Epidermal melanocyte (primary cell): ENCODE data around the gene SPAG9.

ENCODE experiments used
- DNase-seq: peaks from one replicate; pipeline ENCODE4 v3.0.0; 2011; ENCODE audit warnings: low spot score; ENCODE audit not compliant: insufficient read length

Gene SPAG9, protein sequence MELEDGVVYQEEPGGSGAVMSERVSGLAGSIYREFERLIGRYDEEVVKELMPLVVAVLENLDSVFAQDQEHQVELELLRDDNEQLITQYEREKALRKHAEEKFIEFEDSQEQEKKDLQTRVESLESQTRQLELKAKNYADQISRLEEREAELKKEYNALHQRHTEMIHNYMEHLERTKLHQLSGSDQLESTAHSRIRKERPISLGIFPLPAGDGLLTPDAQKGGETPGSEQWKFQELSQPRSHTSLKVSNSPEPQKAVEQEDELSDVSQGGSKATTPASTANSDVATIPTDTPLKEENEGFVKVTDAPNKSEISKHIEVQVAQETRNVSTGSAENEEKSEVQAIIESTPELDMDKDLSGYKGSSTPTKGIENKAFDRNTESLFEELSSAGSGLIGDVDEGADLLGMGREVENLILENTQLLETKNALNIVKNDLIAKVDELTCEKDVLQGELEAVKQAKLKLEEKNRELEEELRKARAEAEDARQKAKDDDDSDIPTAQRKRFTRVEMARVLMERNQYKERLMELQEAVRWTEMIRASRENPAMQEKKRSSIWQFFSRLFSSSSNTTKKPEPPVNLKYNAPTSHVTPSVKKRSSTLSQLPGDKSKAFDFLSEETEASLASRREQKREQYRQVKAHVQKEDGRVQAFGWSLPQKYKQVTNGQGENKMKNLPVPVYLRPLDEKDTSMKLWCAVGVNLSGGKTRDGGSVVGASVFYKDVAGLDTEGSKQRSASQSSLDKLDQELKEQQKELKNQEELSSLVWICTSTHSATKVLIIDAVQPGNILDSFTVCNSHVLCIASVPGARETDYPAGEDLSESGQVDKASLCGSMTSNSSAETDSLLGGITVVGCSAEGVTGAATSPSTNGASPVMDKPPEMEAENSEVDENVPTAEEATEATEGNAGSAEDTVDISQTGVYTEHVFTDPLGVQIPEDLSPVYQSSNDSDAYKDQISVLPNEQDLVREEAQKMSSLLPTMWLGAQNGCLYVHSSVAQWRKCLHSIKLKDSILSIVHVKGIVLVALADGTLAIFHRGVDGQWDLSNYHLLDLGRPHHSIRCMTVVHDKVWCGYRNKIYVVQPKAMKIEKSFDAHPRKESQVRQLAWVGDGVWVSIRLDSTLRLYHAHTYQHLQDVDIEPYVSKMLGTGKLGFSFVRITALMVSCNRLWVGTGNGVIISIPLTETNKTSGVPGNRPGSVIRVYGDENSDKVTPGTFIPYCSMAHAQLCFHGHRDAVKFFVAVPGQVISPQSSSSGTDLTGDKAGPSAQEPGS (N-terminal part only)

DNA sequence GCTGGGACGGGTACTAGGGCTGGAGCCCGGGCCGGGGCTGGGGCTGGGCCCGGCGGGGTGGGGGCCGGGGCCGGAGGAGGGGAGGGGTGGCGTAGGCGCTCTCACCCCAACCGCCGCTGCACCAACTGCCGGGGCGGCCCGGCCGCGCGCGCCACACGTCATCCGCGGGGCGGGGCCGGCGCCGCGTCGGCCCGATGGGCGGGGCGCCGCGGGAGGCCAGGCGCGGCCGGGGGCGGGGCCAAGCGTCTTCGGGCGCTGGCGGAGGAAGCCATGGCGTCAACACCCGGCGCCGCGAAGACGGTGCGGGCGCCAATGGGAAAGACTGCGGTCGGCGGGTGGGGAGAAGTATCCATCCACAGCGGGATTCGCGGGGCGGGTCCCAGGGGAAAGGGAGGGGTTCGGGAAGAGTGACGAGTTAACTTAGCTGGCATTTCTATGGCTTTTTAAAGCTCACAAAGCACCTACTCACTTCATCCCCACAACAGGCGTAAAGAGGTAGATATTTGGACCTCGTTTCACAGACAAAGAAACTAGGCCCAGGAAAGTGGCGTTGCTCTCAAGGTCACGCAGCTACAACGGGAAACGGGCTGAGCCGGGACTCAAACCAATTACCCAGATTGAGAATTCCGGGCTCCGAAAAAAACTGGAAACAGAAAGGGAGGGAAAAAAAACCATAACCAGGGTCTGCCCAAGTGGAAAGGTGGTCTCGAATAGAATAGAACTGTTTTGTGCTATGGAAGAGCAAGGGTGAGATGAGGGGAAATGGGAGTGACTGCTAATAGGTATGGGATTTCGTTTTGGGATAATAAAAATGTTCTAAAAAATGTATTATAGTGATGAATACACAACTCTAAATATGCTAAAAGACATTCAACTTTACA, at the start of gene SPAG9:
Gene SPAG9 (minus strand): TSS at position 130 of the 881 bp plus-strand sequence. CDS start 212 bp downstream, outside the sequence.
- DNase-seq = peak; percentile 94

DNA sequence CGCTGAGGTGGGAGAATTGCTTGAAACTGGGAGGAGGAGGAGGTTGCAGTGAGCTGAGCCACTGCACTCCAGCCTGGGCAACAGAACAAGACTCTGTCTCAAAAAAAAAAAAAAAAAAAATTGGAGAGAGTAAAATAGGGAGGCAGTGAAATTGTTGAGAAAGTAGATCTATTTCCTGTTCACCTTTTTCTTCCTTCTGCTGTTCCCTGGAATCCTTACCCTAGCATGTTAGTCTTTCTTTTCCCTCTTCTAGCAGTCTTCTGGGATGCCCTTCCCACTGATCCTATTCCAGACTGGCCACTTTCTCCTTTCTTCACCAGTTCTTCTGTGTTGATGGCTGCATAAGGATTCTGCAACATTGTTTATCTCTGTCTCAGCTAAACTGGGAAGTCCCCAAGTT, 48.7 kb upstream of the SPAG9 start:
- DNase-seq = no peak

DNA sequence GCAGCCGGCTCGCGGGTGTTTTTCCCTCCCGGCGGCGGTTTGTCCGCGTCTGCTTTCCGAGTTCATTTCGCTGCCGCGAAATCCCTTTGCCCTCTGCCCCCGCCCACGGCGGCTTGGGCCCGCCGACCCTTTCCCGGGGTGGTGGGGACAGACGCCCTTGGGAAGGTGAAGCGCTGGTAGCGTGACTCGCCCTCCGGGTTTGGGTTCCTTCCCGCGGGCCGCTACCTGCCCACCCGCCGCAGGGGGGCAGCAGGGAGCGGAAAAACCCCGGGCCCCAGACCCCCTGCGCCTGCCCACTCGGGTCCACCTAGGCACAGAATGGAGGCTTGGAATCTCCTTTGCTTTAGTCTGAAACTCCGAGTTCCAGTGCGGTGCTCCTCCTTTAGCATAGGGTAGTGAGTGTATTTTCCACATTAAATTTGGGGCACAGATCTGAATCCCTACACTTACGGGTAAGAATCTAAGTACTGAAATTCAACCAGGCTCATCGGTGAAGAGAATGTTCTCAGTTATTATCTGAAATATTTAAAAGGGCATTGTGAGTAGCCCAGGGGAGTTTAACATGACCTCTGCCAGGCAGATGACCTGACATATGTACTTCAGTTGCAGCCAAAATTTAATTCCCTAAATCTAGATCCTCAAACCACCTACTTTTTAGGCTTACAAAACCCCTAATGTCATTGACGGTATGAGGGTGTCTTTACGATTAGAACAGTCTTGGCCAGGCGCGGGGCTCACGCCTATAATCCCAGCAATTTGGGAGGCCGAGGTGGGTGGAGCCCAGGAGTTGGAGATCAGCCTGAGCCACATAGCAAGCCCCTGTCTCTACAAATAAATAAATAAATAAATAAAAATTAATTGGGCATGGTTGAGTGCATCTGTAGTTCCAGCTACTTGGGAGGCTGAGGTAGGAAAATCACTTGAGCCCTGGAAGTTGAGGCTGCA, 46.6 kb upstream of the SPAG9 start:
- DNase-seq = peak; percentile 58

DNA sequence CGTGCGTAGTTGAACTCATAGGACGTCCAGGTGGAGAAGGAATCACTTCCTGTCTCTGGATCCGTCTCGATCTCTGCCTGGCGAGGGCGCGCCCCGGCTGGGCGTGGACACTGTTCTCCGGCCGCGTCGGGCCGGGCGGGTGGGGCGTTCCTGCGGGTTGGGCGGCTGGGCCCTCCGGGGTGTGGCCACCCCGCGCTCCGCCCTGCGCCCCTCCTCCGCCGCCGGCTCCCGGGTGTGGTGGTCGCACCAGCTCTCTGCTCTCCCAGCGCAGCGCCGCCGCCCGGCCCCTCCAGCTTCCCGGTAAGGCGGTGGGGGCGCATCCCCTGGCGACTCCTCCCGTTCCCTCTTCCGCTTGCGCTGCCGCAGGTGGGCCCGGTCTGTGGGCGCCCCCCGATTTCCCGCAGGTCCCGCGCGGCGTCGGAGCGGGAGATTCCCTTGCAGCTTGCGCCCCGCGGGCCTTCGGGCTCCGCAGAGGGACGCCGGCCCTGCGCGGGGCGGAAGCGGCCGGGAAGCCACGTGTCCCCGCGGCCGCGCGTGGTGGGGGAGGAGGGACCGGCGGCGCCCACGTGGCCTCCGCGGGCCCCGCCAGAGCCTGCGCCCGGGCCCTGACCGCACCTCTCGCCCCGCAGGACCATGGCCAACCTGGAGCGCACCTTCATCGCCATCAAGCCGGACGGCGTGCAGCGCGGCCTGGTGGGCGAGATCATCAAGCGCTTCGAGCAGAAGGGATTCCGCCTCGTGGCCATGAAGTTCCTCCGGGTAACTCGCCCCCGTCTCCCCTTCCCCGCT, 45.7 kb upstream of the SPAG9 start, which contains the start of gene NME2:
Gene NME2 (plus strand): TSS at position 214 of the 789 bp plus-strand sequence. CDS start 420 bp downstream, at position 634.
- peak; percentile 91 for DNase-seq

DNA sequence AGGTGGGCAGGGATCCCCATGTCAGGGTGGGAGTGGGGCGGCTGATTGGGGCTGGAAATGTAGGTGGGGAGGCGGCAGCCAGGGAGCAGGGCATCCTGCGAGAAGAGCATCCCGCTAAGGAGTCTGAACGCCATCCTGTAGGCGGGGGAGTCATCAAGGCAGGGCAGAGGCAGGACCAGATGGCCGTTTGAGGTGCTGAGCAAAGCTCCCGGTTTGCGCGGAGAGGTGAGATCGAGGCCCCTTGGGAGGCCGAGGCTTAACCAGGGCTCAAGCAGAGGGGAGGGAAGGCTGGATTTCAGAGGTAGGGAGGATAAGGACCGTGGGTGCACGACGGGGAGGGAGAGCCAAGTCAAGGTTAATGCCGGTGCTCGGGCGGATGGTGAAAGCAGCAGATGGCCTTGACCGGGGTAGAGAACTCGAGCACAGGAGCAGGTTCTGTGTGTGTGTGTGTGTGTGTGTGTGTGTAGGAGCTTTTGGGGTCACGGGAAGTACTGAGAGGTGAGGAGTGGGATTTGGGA, 45.1 kb upstream of the SPAG9 start:
- no peak for DNase-seq

DNA sequence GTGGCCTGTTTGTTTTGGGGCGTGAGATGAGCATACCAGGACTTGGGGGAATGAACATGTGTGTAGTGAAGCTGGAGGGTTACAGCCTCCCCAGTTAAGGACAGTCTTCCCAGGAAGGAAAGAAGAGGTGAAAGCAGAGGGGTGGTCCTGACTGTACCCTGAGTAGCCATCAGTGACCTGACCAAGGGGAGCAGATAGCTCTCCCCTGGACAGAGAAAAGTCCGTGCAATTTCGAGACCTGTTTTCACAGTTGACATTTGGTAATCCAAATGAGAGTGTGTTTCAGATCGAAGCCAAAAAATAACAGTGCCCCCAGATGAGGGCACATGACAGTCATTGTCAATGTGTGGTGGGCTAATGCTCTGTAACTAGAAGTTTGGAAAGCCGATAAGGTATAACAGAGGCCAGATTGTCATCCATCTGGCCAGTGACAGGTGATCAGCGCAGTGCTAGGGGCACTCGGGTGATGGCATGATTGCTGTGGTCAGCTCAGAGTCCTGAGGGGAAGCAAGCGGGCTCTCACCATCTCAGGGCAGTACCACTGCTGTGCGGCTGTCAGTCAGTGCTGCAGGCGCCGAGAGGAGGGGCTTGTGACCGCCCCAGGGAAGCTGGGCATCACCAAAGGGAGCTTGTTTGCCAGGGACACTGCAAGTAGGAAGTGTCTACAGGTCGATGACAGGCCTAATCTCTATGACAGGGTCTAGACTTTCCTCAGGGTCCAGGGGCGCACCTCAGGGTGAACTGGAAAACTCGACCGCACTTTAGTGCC, 44.4 kb upstream of the SPAG9 start:
- no peak for DNase-seq

DNA sequence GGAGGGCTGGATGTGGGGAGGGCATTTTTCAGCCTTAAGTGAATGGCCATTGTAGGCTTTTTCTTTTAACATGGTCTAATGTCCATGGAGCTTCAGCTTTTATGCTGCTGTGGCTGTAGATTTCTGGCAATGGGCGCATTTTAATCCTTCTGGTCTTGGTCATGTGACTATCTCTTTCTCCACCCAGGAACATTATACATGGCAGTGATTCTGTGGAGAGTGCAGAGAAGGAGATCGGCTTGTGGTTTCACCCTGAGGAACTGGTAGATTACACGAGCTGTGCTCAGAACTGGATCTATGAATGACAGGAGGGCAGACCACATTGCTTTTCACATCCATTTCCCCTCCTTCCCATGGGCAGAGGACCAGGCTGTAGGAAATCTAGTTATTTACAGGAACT, 40.9 kb upstream of the SPAG9 start:
- no peak for DNase-seq

DNA sequence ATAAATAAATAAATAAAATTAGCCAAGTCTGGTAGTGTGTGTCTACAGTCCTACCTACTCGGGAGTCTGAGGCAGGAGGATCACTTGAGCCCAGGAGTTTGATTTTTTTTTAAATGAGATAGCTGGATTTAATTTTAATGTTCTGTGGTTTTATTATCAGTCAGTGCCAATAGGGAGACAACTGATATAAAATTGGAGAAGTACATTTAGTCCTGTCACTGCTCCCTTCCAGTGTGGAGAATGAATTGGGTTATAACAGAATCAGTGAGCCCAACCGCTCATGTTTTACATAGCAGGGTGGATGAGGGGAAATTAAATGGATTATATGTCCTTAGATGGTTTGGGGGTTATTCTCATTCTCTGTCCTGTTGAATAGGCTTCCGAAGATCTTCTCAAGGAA, 38.9 kb upstream of the SPAG9 start:
- DNase-seq = no peak

DNA sequence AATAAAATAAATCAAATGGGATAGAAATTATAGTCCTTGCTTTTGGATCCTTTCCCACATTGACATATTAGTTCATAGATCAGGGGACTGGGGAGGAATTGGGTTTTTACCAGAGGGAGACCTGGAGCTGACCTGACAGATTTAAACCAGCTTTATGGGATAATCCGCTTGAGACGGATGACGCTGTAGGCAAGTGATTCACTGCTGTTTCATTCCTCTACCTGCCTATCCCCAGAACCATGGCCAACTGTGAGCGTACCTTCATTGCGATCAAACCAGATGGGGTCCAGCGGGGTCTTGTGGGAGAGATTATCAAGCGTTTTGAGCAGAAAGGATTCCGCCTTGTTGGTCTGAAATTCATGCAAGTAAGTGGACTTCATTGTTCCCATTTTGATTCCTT, 34.7 kb upstream of the SPAG9 start:
- no peak for DNase-seq

DNA sequence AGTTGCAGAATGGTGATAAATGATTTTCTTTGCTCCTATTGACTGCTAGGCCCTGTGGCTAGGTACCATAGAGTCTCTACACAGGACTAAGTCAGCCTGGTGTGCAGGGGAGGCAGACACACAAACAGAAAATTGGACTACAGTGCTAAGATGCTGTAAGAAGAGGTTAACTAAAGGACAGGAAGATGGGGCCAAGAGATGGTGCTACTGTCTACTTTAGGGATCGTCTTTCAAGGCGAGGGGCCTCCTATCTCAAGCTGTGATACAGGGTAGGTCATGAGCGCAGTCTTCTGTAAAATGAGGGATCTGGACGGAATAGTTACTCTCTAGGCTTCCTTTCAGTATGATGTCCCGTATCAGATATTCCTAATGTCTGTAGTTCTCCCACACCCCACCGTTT, 33.5 kb upstream of the SPAG9 start:
- DNase-seq = no peak

DNA sequence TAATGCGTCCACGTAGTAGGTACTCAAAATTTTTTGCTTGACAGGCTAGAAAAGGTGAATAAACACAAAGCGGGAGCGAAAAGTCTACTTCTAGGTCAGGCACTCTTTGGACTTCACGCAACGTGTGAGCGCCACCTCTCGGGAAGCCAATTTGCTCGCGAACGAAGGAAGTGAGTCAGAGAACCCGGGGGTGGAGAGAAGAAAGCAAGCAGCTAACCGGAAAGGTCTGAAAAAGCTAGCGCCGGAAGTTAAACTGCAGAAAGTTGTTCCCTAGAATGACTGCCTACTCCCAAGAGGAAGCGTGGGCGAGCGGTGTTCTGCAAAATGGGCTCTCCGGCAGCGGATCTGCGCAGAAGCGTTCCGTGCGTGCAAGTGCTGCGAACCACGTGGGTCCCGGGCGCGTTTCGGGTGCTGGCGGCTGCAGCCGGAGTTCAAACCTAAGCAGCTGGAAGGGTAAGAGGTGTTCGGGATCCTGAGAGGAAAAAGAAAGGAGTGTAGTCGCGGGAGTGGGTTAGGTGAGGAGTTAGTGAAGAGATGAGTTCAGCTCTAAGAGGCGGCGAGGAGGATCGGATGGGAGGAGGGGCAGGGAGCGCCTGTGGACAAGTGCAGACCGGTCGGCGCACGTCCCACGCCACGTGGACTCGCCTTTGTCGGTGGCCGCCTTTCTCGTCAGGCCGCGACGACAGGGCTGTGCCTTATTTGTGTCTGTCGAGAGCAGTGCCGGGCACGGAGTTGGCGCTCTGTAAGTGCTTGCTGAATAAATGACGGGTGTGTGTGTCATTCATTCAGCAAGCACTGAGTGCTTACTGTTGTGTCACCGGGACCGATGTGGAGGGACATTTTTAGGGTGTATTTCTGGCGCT, 32.8 kb upstream of the SPAG9 start, which contains the start of gene NME1:
Gene NME1 (plus strand): TSS at position 350 of the 863 bp plus-strand sequence. CDS start 2,096 bp downstream, outside the sequence.
- DNase-seq = peak; percentile 95

DNA sequence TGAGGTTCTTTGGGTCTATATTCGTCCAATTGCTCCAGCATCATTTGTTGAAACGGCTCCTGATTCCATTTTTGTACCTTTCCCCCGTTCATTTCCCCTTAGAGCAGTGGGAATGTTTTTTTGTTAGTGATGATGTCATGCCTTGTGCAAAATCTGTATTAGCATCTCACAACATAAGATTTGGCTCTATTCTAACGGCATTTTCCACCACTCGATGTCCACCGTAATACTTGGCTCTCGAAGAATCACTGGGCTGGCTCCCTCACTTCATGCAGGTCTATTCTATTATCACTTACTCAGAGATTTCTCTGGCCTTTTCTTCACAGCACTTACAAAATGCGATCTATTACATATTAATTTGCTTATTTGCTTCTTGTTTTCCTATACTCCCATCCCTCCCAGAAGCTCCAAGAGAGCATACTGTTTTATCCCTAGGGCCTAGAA, 32.1 kb upstream of the SPAG9 start:
- DNase-seq = no peak

DNA sequence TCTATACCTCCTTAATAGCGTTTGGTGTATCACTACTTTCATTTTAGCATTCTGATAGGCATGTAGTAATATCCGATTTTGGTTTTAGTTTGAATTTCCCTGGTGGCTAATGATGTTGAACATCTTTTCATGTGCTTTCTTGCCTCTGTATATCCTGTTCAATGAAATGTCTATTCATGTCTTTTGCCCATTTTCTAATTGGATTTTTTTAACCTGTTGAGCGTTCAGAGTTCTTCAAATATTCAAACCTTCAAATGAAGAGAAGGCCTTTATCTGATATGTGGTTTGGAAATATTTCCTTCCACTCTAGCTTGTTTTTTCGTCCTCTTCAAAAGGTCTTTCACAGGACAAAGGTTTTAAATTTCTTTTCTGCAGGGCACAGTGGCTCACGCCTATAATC, 30.3 kb upstream of the SPAG9 start:
- DNase-seq = no peak

DNA sequence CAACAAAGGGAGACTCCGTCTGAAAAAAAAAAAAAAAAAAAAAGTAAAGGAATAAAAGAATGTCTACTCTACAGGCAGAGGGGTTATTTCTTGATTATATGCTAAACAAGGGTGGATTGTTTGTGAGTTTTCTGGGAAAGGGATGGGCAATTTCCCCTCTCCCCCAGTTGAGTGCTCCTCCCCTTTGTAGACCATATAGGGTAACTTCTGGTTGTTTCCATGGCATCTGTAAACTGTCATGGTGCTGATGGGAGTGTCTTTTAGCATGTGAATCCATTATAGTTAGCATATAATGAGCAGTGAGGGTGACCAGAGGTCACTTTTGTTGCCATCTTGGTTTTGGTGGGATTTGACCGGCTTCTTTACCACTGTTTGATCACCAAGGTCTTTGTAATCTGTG, 28.5 kb upstream of the SPAG9 start:
- DNase-seq = no peak

DNA sequence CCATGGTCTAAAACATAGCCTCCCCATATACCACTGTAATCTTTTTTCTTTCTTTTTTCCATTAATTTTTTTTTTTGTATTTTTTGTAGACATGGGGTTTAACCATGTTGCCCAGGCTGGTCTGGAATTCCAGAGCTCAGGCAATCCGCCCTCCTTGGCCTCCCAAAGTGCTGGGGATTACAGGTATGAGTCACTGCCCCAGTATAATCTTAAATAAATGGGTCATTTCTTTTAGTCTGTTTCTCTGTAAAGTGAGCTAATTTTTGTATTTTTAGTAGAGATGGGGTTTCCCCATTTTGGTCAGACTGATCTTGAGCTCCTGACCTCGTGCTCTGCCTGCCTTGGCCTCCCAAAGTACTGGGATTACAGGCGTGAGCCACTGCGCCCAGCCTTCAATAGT, 27.0 kb upstream of the SPAG9 start:
- DNase-seq = no peak

DNA sequence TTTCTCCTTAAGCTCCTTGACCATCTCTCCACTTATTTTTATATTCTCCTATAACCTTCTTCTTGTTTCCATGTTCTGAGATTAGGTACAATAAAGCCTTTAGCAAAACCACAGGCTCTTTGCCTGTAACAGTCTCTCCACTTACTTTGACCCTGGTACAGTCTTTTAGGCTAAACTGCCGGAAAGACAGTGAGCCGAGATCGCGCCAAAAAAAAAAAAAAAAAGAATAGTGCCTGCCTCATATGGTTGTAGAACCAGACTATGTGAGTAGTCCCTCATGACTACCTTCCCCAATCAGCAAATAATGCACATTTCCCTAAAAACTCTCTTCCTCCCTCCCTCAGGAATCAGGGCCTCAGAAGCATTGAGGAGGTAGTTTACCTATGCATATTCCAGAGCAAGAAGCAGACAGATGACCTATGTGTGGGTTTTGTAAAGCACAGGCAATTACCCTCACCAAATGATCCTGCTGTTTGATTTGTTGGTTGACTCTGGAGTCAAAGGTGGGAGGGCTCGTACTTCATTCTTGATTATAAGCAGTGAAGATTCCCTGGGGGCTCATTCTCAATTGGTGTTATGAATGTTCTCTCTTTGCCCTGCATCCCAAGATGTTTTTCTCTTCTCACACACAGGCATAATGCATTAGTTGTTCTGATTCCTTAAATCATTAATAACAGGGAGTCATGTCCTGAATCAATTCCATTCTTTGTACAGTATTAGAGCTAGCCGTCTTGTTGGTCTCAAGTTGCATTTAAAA, 23.8 kb upstream of the SPAG9 start:
- peak; percentile 79 for DNase-seq
